Astrocyte (in vitro differentiated cells and primary cell): Measurements from ENCODE around the gene ZMIZ1. TPM values are rescaled to one million over a fixed set of nuclear protein-coding genes. Genes with fewer than 3 reads are reported as not detected.

Source experiments
- DNase-seq: peaks from one replicate; pipeline ENCODE4 v3.0.0-alpha.2; 2010; ENCODE audit warnings: low read depth
- FAIRE-seq: peaks from 2 replicates; lab custom pipeline; 2011; peaks lifted over from hg19 to GRCh38; lab: Jason Lieb, UNC
- H2AFZ ChIP-seq: 2 replicates; pipeline ENCODE4 v1.6.0; 2012; ENCODE audit warnings: low read depth, low read length, inconsistent platforms
- H3K27ac ChIP-seq: 2 replicates; pipeline ENCODE4 v1.5.1; 2011; ENCODE audit warnings: low read depth, low read length, inconsistent platforms
- H3K27me3 ChIP-seq: 2 replicates; pipeline ENCODE4 v1.6.0; 2011; ENCODE audit warnings: low read length, inconsistent platforms; ENCODE audit not compliant: insufficient read depth
- H3K36me3 ChIP-seq: 2 replicates; pipeline ENCODE4 v1.5.1; 2011; ENCODE audit warnings: low read length, inconsistent platforms; ENCODE audit not compliant: insufficient read depth
- H3K4me1 ChIP-seq: 2 replicates; pipeline ENCODE4 v1.5.1; 2011; ENCODE audit warnings: low read length, inconsistent platforms; ENCODE audit not compliant: insufficient read depth
- H3K4me2 ChIP-seq: 2 replicates; pipeline ENCODE4 v1.6.0; 2012; ENCODE audit warnings: low read length, inconsistent platforms
- H3K4me3 ChIP-seq: 2 replicates; pipeline ENCODE4 v1.5.1; 2011; ENCODE audit warnings: low read depth, mild to moderate bottlenecking, low read length, inconsistent platforms; ENCODE audit not compliant: insufficient read depth
- H3K79me2 ChIP-seq: 2 replicates; pipeline ENCODE4 v1.6.0; 2012; ENCODE audit warnings: mild to moderate bottlenecking, low read length, inconsistent platforms; ENCODE audit not compliant: insufficient read depth
- H3K9ac ChIP-seq: 2 replicates; pipeline ENCODE4 v1.6.0; 2012; ENCODE audit warnings: mild to moderate bottlenecking, low read length, inconsistent platforms
- H3K9me3 ChIP-seq: 2 replicates; pipeline ENCODE4 v1.5.1; 2012; ENCODE audit warnings: low read depth, mild to moderate bottlenecking, low read length, inconsistent platforms; ENCODE audit not compliant: insufficient read depth
- H4K20me1 ChIP-seq: 2 replicates; pipeline ENCODE4 v1.6.0; 2012; ENCODE audit warnings: low read length, inconsistent platforms; ENCODE audit not compliant: insufficient read depth
- H3K27ac Mint-ChIP-seq: one replicate; pipeline ENCODE4 v1.8.0; 2021; ENCODE audit warnings: mild to moderate bottlenecking, mixed read lengths; ENCODE audit not compliant: unreplicated experiment
- H3K27me3 Mint-ChIP-seq: one replicate; pipeline ENCODE4 v1.8.0; 2021; ENCODE audit warnings: low read depth, mixed read lengths; ENCODE audit not compliant: unreplicated experiment
- H3K36me3 Mint-ChIP-seq: one replicate; pipeline ENCODE4 v1.8.0; 2021; ENCODE audit warnings: low read depth, mixed read lengths; ENCODE audit not compliant: unreplicated experiment
- H3K4me1 Mint-ChIP-seq: one replicate; pipeline ENCODE4 v1.8.0; 2021; ENCODE audit warnings: low read depth, mixed read lengths; ENCODE audit not compliant: unreplicated experiment
- H3K4me3 Mint-ChIP-seq: one replicate; pipeline ENCODE4 v1.8.0; 2021; ENCODE audit warnings: mild to moderate bottlenecking, moderate library complexity, mixed read lengths; ENCODE audit not compliant: unreplicated experiment
- H3K9me3 Mint-ChIP-seq: one replicate; pipeline ENCODE4 v1.8.0; 2021; ENCODE audit warnings: mild to moderate bottlenecking, mixed read lengths; ENCODE audit not compliant: unreplicated experiment
- CTCF ChIP-seq: IDR thresholded peaks from 2 replicates; pipeline ENCODE4 v1.5.1; 2011; ENCODE audit warnings: low read depth, mild to moderate bottlenecking, inconsistent platforms, low read length, moderate library complexity; ENCODE audit not compliant: insufficient read depth
- EZH2 ChIP-seq: IDR thresholded peaks from 2 replicates; pipeline ENCODE4 v1.6.1; 2012; ENCODE audit warnings: mild to moderate bottlenecking, low read length, inconsistent platforms; ENCODE audit not compliant: insufficient read depth
- total RNA-seq: library from RNA; stranded (reverse); gene quantifications from 2 replicates; pipeline ENCODE4 v1.2.1, GENCODE V29; 2021

The ZMIZ1 gene
- total RNA-seq, 1 donor from 2014 or later: 45.5 TPM

GRCh38 chr10:79059859-79060379 lies 8.8 kb upstream of the ZMIZ1 start:
- Mint-ChIP-seq H3K27ac (no peak overlapping the region), H3K9me3 (no peaks in the 10 kb centered on the region), H3K36me3 (no peaks in the 10 kb centered on the region), H3K4me3 (no peak overlapping the region), H3K4me1 (no peaks in the 10 kb centered on the region), H3K27me3 (peaks cover 78% of the 10 kb centered on the region)
- H2AFZ ChIP-seq: no peak overlapping the region
- no peaks in the 10 kb centered on the region for H3K36me3 ChIP-seq
- no peak for DNase-seq
- FAIRE-seq: no peak
- H3K4me1 ChIP-seq: no peaks in the 10 kb centered on the region
- no peaks in the 10 kb centered on the region for H4K20me1 ChIP-seq
- H3K4me3 ChIP-seq: no peak overlapping the region
- H3K27me3 ChIP-seq: peaks cover 10% of the 10 kb centered on the region
- H3K4me2 ChIP-seq: no peak overlapping the region
- no peaks in the 10 kb centered on the region for H3K79me2 ChIP-seq
- TF ChIP-seq EZH2: no peak
- no peak for TF ChIP-seq CTCF
- H3K27ac ChIP-seq: no peak overlapping the region
- H3K9ac ChIP-seq: no peak overlapping the region
- no peaks in the 10 kb centered on the region for H3K9me3 ChIP-seq

GRCh38 chr10:79060641-79061255 lies 8.0 kb upstream of the ZMIZ1 start:
- Histone ChIP-seq H3K27me3 (peaks cover 10% of the 10 kb centered on the region), H2AFZ (no peak overlapping the region), H3K4me2 (no peak overlapping the region), H3K79me2 (no peaks in the 10 kb centered on the region), H4K20me1 (no peaks in the 10 kb centered on the region), H3K4me3 (no peak overlapping the region), H3K9ac (no peak overlapping the region), H3K27ac (no peak overlapping the region), H3K4me1 (no peaks in the 10 kb centered on the region), H3K36me3 (no peaks in the 10 kb centered on the region), H3K9me3 (no peaks in the 10 kb centered on the region)
- no peaks in the 10 kb centered on the region for H3K9me3 Mint-ChIP-seq
- no peak overlapping the region for H3K4me3 Mint-ChIP-seq
- peaks cover 79% of the 10 kb centered on the region for H3K27me3 Mint-ChIP-seq
- H3K36me3 Mint-ChIP-seq: no peaks in the 10 kb centered on the region
- H3K27ac Mint-ChIP-seq: no peak overlapping the region
- H3K4me1 Mint-ChIP-seq: no peaks in the 10 kb centered on the region
- FAIRE-seq (no peak), DNase-seq (no peak)
- no peak for TF ChIP-seq EZH2
- TF ChIP-seq CTCF: no peak
